ENCODE results near the gene SEMA6B. TPM values are rescaled to one million over a fixed set of nuclear protein-coding genes. Genes with fewer than 3 reads are reported as not detected.

Gene SEMA6B
- total RNA-seq, 2 donors from 2014 or later: 28.9 to 67.8 TPM

GRCh38 chr19:4500841-4501591 lies 58.5 kb downstream of the SEMA6B start:
- no peak overlapping the region for H3K27ac ChIP-seq (ENCODE audit: low read depth, low read length)
- Mint-ChIP-seq H3K36me3 (ENCODE audit: low read depth) (peaks cover 43% of the 10 kb centered on the region), H3K27me3 (ENCODE audit: insufficient read depth) (no peaks in the 10 kb centered on the region), H3K27ac (no peak overlapping the region), H3K9me3 (no peaks in the 10 kb centered on the region), H3K4me1 (no peaks in the 10 kb centered on the region), H3K4me3 (no peak overlapping the region)
- no peak overlapping the region for H3K9ac ChIP-seq (ENCODE audit: extremely low read depth, low read length, poor library complexity, severe bottlenecking)
- no peaks in the 10 kb centered on the region for H3K27me3 ChIP-seq (ENCODE audit: control insufficient read depth, insufficient read depth, low read length, poor library complexity, severe bottlenecking)
- H3K4me1 ChIP-seq (ENCODE audit: control insufficient read depth, insufficient read depth, low read length): no peaks in the 10 kb centered on the region
- no peaks in the 10 kb centered on the region for H3K9me3 ChIP-seq (ENCODE audit: control insufficient read depth, low read length)
- 90 to 95% methylated on average over 15 to 29 of the region's 29 CpGs for WGBS, 2 experiments (ENCODE audit: insufficient coverage in 1 of 2, insufficient read length in 1 of 2)
- no peak for TF ChIP-seq CTCF (conservative IDR thresholded peaks at IDR 0.05)
- peaks cover 20% of the 10 kb centered on the region for H3K36me3 ChIP-seq (ENCODE audit: control insufficient read depth, insufficient read depth, low read length)
- no peak overlapping the region for H3K4me3 ChIP-seq (ENCODE audit: low read length)
- DNase-seq: no peak

- Mint-ChIP-seq H3K4me1 (no peaks in the 10 kb centered on the region), H3K27ac (no peak overlapping the region), H3K4me3 (no peak overlapping the region), H3K36me3 (ENCODE audit: low read depth) (peaks cover 41% of the 10 kb centered on the region), H3K9me3 (no peaks in the 10 kb centered on the region), H3K27me3 (ENCODE audit: insufficient read depth) (no peaks in the 10 kb centered on the region)
- H3K9me3 ChIP-seq (ENCODE audit: control insufficient read depth, low read length): no peaks in the 10 kb centered on the region
- 91 to 98% methylated on average over 8 to 15 of the region's 15 CpGs for WGBS, 2 experiments (ENCODE audit: insufficient coverage in 1 of 2, insufficient read length in 1 of 2)
- peaks cover 24% of the 10 kb centered on the region for H3K36me3 ChIP-seq (ENCODE audit: control insufficient read depth, insufficient read depth, low read length)
- no peak for TF ChIP-seq CTCF (conservative IDR thresholded peaks at IDR 0.05)
- no peak overlapping the region for H3K4me3 ChIP-seq (ENCODE audit: low read length)
- no peak for DNase-seq
- H3K4me1 ChIP-seq (ENCODE audit: control insufficient read depth, insufficient read depth, low read length): no peaks in the 10 kb centered on the region
- no peak overlapping the region for H3K27ac ChIP-seq (ENCODE audit: low read depth, low read length)
- no peak overlapping the region for H3K9ac ChIP-seq (ENCODE audit: extremely low read depth, low read length, poor library complexity, severe bottlenecking)
- H3K27me3 ChIP-seq (ENCODE audit: control insufficient read depth, insufficient read depth, low read length, poor library complexity, severe bottlenecking): no peaks in the 10 kb centered on the region
These were observed 59.6 kb downstream of the SEMA6B start for GRCh38 chr19:4499855-4500254.

GRCh38 chr19:4499318-4499717 lies 60.2 kb downstream of the SEMA6B start:
- no peak for TF ChIP-seq CTCF (conservative IDR thresholded peaks at IDR 0.05)
- Histone ChIP-seq H3K4me1 (ENCODE audit: control insufficient read depth, insufficient read depth, low read length) (no peaks in the 10 kb centered on the region), H3K27me3 (ENCODE audit: control insufficient read depth, insufficient read depth, low read length, poor library complexity, severe bottlenecking) (no peaks in the 10 kb centered on the region), H3K9me3 (ENCODE audit: control insufficient read depth, low read length) (no peaks in the 10 kb centered on the region), H3K9ac (ENCODE audit: extremely low read depth, low read length, poor library complexity, severe bottlenecking) (no peak overlapping the region), H3K27ac (ENCODE audit: low read depth, low read length) (no peak overlapping the region), H3K36me3 (ENCODE audit: control insufficient read depth, insufficient read depth, low read length) (peaks cover 29% of the 10 kb centered on the region), H3K4me3 (ENCODE audit: low read length) (no peak overlapping the region)
- 95 to 97% methylated on average over 22 to 23 of the region's 23 CpGs for WGBS, 2 experiments (ENCODE audit: insufficient coverage in 1 of 2, insufficient read length in 1 of 2)
- no peak overlapping the region for H3K4me3 Mint-ChIP-seq
- H3K36me3 Mint-ChIP-seq (ENCODE audit: low read depth): peaks cover 43% of the 10 kb centered on the region
- no peaks in the 10 kb centered on the region for H3K4me1 Mint-ChIP-seq
- H3K9me3 Mint-ChIP-seq: no peaks in the 10 kb centered on the region
- no peak overlapping the region for H3K27ac Mint-ChIP-seq
- DNase-seq: no peak
- H3K27me3 Mint-ChIP-seq (ENCODE audit: insufficient read depth): no peaks in the 10 kb centered on the region
